ENCODE results near the gene CNTNAP2. TPM values are rescaled to one million over a fixed set of nuclear protein-coding genes. Genes with fewer than 3 reads are reported as not detected.

CNTNAP2 gene
- total RNA-seq, 1 donor from 2014 or later: 5.4 TPM

- H3K27me3 Mint-ChIP-seq (ENCODE audit: unreplicated experiment): peaks cover 3% of the 10 kb centered on the region
- H3K4me3 Mint-ChIP-seq (ENCODE audit: unreplicated experiment): no peak overlapping the region
- DNase-seq (ENCODE audit: low spot score): no peak
- no peaks in the 10 kb centered on the region for H3K4me1 Mint-ChIP-seq (ENCODE audit: unreplicated experiment)
- no peak overlapping the region for H3K27ac Mint-ChIP-seq (ENCODE audit: unreplicated experiment)
- TF ChIP-seq CTCF (IDR thresholded peaks at IDR 0.05; ENCODE audit: unreplicated experiment): no peak
- no peaks in the 10 kb centered on the region for H3K9me3 Mint-ChIP-seq (ENCODE audit: unreplicated experiment)
- H3K36me3 Mint-ChIP-seq (ENCODE audit: low read depth, unreplicated experiment): no peaks in the 10 kb centered on the region
These were observed 1037.0 kb downstream of the CNTNAP2 start for GRCh38 chr7:147153571-147153970.

GRCh38 chr7:147161405-147161804 is 1044.8 kb downstream of the CNTNAP2 start:
- Mint-ChIP-seq H3K9me3 (ENCODE audit: unreplicated experiment) (no peaks in the 10 kb centered on the region), H3K27me3 (ENCODE audit: unreplicated experiment) (peaks cover 2% of the 10 kb centered on the region), H3K36me3 (ENCODE audit: low read depth, unreplicated experiment) (no peaks in the 10 kb centered on the region), H3K27ac (ENCODE audit: unreplicated experiment) (no peak overlapping the region), H3K4me3 (ENCODE audit: unreplicated experiment) (no peak overlapping the region), H3K4me1 (ENCODE audit: unreplicated experiment) (no peaks in the 10 kb centered on the region)
- DNase-seq (ENCODE audit: low spot score): no peak
- TF ChIP-seq CTCF (IDR thresholded peaks at IDR 0.05; ENCODE audit: unreplicated experiment): no peak

- DNase-seq (ENCODE audit: low spot score): no peak
These were observed 1053.9 kb downstream of the CNTNAP2 start for GRCh38 chr7:147170341-147171012.

GRCh38 chr7:147171013-147171391 is 1054.4 kb downstream of the CNTNAP2 start:
- no peak for DNase-seq (ENCODE audit: low spot score)
- Mint-ChIP-seq H3K36me3 (ENCODE audit: low read depth, unreplicated experiment) (no peaks in the 10 kb centered on the region), H3K4me1 (ENCODE audit: unreplicated experiment) (no peaks in the 10 kb centered on the region), H3K27me3 (ENCODE audit: unreplicated experiment) (peaks cover 2% of the 10 kb centered on the region), H3K27ac (ENCODE audit: unreplicated experiment) (no peak overlapping the region), H3K4me3 (ENCODE audit: unreplicated experiment) (no peak overlapping the region), H3K9me3 (ENCODE audit: unreplicated experiment) (peaks cover 5% of the 10 kb centered on the region)
- TF ChIP-seq CTCF (IDR thresholded peaks at IDR 0.05; ENCODE audit: unreplicated experiment): no peak

More at GRCh38 chr7:147170341-147171012, 1053.9 kb downstream of the CNTNAP2 start:
- Mint-ChIP-seq H3K4me1 (ENCODE audit: unreplicated experiment) (no peaks in the 10 kb centered on the region), H3K27me3 (ENCODE audit: unreplicated experiment) (peaks cover 2% of the 10 kb centered on the region), H3K9me3 (ENCODE audit: unreplicated experiment) (peaks cover 5% of the 10 kb centered on the region), H3K27ac (ENCODE audit: unreplicated experiment) (no peak overlapping the region), H3K36me3 (ENCODE audit: low read depth, unreplicated experiment) (no peaks in the 10 kb centered on the region), H3K4me3 (ENCODE audit: unreplicated experiment) (no peak overlapping the region)
- TF ChIP-seq CTCF (IDR thresholded peaks at IDR 0.05; ENCODE audit: unreplicated experiment): no peak

- no peaks in the 10 kb centered on the region for H3K36me3 Mint-ChIP-seq (ENCODE audit: low read depth, unreplicated experiment)
- no peaks in the 10 kb centered on the region for H3K4me1 Mint-ChIP-seq (ENCODE audit: unreplicated experiment)
- H3K27me3 Mint-ChIP-seq (ENCODE audit: unreplicated experiment): no peaks in the 10 kb centered on the region
- DNase-seq (ENCODE audit: low spot score): no peak
- H3K27ac Mint-ChIP-seq (ENCODE audit: unreplicated experiment): no peak overlapping the region
- no peak for TF ChIP-seq CTCF (IDR thresholded peaks at IDR 0.05; ENCODE audit: unreplicated experiment)
- H3K9me3 Mint-ChIP-seq (ENCODE audit: unreplicated experiment): no peaks in the 10 kb centered on the region
- no peak overlapping the region for H3K4me3 Mint-ChIP-seq (ENCODE audit: unreplicated experiment)
These were observed 1057.3 kb downstream of the CNTNAP2 start for GRCh38 chr7:147173883-147174282.
